GM12878 (cell line): Measurements from ENCODE around the gene SAMHD1.

ENCODE experiments used
- CREB1 ChIP-seq: IDR thresholded peaks from 2 replicates; pipeline ENCODE4 v1.6.1; 2012; ENCODE audit warnings: low read depth, mild to moderate bottlenecking, inconsistent platforms
- EP300 ChIP-seq, 2 experiments: fragments of 150-350 bp in 1 of 2; IDR thresholded peaks; 2 replicates each; pipeline ENCODE4 v1.6.1; 2011 to 2012; ENCODE audit warnings: low read depth in 2 of 2, low read length in 2 of 2, borderline replicate concordance in 1 of 2, improper control_type of control experiment in 1 of 2, inconsistent platforms in 1 of 2; ENCODE audit not compliant: control insufficient read depth in 1 of 2
- ETV6 ChIP-seq, 2 experiments: fragments of 450-650 bp in 1 of 2; IDR thresholded peaks in 1 of 2; conservative IDR thresholded peaks in 1 of 2; 2 replicates each; pipeline ENCODE4 v1.6.1; 2014; ENCODE audit warnings: antibody characterized with exemption in 1 of 2, borderline replicate concordance in 1 of 2, low read depth in 1 of 2, mild to moderate bottlenecking in 1 of 2, moderate library complexity in 1 of 2
- EZH2 ChIP-seq: IDR thresholded peaks from 2 replicates; pipeline ENCODE4 v1.6.1; 2012; ENCODE audit warnings: low read depth, mild to moderate bottlenecking, control low read depth, inconsistent platforms, low read length, borderline replicate concordance; ENCODE audit not compliant: control insufficient read depth
- JUNB ChIP-seq: IDR thresholded peaks from 2 replicates; pipeline ENCODE4 v1.6.1; 2016; ENCODE audit warnings: antibody characterized with exemption, mild to moderate bottlenecking
- JUND ChIP-seq: IDR thresholded peaks from 2 replicates; pipeline ENCODE4 v1.6.1; 2012; ENCODE audit warnings: low read depth, mild to moderate bottlenecking, low read length, improper control_type of control experiment, moderate library complexity
- MXI1 ChIP-seq: fragments of 150-350 bp; IDR thresholded peaks from 2 replicates; pipeline ENCODE4 v1.6.1; 2011; ENCODE audit warnings: low read depth, mild to moderate bottlenecking, inconsistent platforms, low read length, improper control_type of control experiment
- POLR2A ChIP-seq: IDR thresholded peaks from 2 replicates; pipeline ENCODE4 v1.6.1; 2011; ENCODE audit warnings: low read depth, mild to moderate bottlenecking, low read length
- POLR2AphosphoS5 ChIP-seq: IDR thresholded peaks from 2 replicates; pipeline ENCODE4 v1.6.1; 2011; ENCODE audit warnings: mild to moderate bottlenecking, low read length, inconsistent platforms
- RFX5 ChIP-seq: IDR thresholded peaks from 2 replicates; pipeline ENCODE4 v1.6.1; 2011; ENCODE audit warnings: low read depth, low read length, improper control_type of control experiment
- WRNIP1 ChIP-seq: IDR thresholded peaks from 2 replicates; pipeline ENCODE4 v1.6.1; 2011; ENCODE audit warnings: low read depth, low read length, improper control_type of control experiment, borderline replicate concordance
- YY1 ChIP-seq: IDR thresholded peaks from 2 replicates; pipeline ENCODE4 v1.6.1; 2011; ENCODE audit warnings: low read depth, mild to moderate bottlenecking, low read length
- ZSCAN29 ChIP-seq: fragments of 450-650 bp; IDR thresholded peaks from 2 replicates; pipeline ENCODE4 v1.6.1; 2017; ENCODE audit warnings: mild to moderate bottlenecking, moderate library complexity
- TF ChIP-seq, protein P1 (sequence below), 3 experiments: IDR thresholded peaks in 2 of 3; conservative IDR thresholded peaks in 1 of 3; 2 replicates each; pipeline ENCODE4 v1.5.1; 2011; ENCODE audit warnings: low read depth in 3 of 3, low read length in 3 of 3, mild to moderate bottlenecking in 3 of 3, control low read depth in 2 of 3, moderate library complexity in 2 of 3, inconsistent platforms in 1 of 3, mixed read lengths in 1 of 3; ENCODE audit not compliant: control insufficient read depth in 2 of 3, insufficient read depth in 1 of 3; ENCODE audit errors: extremely low read depth in 1 of 3

DNA sequence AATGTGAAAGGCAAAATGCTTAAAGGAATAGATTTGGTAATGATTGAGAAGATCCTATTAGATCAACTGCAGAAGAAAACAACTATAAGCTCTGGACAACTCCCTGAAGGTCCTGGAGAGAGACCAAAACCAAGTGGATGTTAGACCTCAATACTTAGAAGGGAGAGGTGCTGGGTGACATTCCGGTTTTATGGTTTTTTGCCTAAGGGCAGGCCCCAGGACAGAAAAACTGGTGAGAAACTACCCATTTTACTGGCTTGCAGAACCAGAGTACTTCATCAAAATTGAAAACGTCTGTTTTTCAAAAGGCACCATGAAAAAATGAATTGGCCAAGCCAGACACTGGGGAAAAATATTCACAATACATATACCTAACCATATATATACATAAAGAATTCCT, 26.3 kb downstream of the SAMHD1 start:
- no peak for TF ChIP-seq JUNB
- TF ChIP-seq EP300 (IDR thresholded peaks at IDR 0.05; ENCODE audit: borderline replicate concordance in 1 of 2, control insufficient read depth in 1 of 2, low read depth in 2 of 2, low read length in 2 of 2), result no peak
- TF ChIP-seq, protein P1, sequence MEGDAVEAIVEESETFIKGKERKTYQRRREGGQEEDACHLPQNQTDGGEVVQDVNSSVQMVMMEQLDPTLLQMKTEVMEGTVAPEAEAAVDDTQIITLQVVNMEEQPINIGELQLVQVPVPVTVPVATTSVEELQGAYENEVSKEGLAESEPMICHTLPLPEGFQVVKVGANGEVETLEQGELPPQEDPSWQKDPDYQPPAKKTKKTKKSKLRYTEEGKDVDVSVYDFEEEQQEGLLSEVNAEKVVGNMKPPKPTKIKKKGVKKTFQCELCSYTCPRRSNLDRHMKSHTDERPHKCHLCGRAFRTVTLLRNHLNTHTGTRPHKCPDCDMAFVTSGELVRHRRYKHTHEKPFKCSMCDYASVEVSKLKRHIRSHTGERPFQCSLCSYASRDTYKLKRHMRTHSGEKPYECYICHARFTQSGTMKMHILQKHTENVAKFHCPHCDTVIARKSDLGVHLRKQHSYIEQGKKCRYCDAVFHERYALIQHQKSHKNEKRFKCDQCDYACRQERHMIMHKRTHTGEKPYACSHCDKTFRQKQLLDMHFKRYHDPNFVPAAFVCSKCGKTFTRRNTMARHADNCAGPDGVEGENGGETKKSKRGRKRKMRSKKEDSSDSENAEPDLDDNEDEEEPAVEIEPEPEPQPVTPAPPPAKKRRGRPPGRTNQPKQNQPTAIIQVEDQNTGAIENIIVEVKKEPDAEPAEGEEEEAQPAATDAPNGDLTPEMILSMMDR (IDR thresholded peaks at IDR 0.05 in 2 of 3, conservative IDR thresholded peaks at IDR 0.05 in 1 of 3; ENCODE audit: control insufficient read depth in 2 of 3, extremely low read depth in 1 of 3, insufficient read depth in 1 of 3, low read depth in 3 of 3, low read length in 3 of 3), result no peak
- TF ChIP-seq MXI1, result no peak
- no peak for TF ChIP-seq YY1
- no peak for TF ChIP-seq CREB1
- no peak for TF ChIP-seq EZH2
- TF ChIP-seq POLR2AphosphoS5, result no peak
- no peak for TF ChIP-seq WRNIP1
- no peak for TF ChIP-seq RFX5
- no peak for TF ChIP-seq ETV6 (conservative IDR thresholded peaks at IDR 0.05 in 1 of 2, IDR thresholded peaks at IDR 0.05 in 1 of 2; ENCODE audit: borderline replicate concordance in 1 of 2, low read depth in 1 of 2)
- no peak for TF ChIP-seq ZSCAN29
- no peak for TF ChIP-seq POLR2A
- TF ChIP-seq JUND, result no peak
